Stimulated activated CD4-positive, alpha-beta T cell treated with anti-CD3 and anti-CD28 coated beads, Interleukin-12 subunit alpha, Interleukin-12 subunit beta, amount 100 ng/mL, for 48 hours (primary cell): ENCODE data around the gene TBX1.
A peak's percentile ranks its signal among the peaks of the same experiment; 100 is the strongest.
"Not testable (repeated sequence)": the region's sequence is repeated elsewhere in the genome, so short reads cannot be mapped to it uniquely, and the experiment has no call there.

Experiments
- DNase-seq, 3 donors: peaks; one replicate each; pipeline ENCODE4 v3.0.0-alpha.2; 2020; ENCODE audit warnings: low read depth in 2 of 3, low spot score in 1 of 3

The TBX1 gene

DNA sequence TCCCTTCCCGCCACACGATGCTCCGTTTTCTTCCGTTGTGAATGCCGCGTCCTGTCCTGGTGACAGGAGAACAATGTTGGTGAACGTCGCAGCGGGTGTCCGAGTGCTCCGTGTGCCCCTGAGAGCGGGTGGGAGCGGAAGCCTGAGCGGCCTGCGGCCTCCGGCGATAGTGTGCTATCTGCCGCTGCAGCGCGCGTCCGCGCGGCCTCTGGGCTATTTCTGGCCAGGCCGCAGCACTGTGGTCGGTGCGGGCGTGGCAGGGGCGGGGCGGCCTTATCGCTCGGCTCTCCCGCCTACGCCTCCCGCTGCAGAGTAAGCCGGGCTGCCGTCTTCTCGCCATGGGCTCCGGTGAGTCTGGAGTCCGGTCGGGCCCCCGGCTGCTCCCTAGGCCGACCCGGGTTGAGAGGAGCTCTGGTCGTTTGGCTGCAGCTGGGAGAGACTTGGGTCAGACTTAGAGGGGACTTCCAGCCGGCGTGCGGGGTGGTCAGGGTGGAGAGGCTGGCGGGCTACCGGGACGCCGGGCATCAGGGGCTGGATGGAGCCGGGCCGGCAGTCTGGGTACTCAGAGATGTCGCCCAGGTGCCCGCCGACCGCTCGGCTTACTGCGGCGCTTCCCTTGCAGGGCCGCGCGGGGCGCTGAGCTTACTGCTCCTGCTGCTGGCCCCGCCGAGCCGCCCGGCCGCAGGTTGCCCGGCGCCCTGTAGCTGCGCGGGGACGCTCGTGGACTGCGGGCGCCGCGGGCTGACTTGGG is 37.2 kb upstream of the TBX1 start, which contains the start of gene GP1BB:
Gene GP1BB, plus strand, starts transcription at position 308 of the 751 bp plus-strand sequence. Its CDS starts 31 bp downstream, at position 339.
- peak in 1 of 3 donors; percentile 13 for DNase-seq

DNA sequence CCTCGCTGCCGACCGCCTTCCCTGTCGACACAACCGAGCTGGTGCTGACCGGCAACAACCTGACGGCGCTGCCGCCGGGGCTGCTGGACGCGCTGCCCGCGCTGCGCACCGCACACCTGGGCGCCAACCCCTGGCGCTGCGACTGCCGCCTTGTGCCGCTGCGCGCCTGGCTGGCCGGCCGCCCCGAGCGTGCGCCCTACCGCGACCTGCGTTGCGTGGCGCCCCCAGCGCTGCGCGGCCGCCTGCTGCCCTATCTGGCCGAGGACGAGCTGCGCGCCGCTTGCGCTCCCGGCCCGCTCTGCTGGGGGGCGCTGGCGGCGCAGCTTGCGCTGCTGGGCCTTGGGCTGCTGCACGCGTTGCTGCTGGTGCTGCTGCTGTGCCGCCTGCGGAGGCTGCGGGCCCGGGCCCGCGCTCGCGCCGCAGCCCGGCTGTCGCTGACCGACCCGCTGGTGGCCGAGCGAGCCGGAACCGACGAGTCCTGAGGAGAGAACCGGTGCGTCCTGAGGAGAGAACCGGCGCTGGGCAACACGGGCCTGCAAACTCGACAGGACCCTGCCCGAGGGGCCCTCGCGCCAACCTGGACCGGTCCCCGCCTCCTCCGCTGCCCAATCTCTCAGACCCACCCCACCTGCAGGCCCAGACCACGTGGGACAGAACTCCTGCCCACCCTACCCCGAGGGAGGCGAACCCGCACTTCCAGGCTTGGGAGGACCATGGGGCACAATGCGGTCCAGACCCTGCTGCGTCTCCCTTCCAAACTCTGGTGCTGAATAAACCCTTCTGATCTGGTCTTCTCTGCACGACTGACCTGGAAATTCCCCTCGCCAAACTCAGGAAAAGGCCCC is 36.4 kb upstream of the TBX1 start:
- DNase-seq = peak in 2 of 3 donors; percentile 29 to 32

- no peak for DNase-seq
Measured at GRCh38 chr22:19724927-19725661, 35.5 kb upstream of the TBX1 start.

DNA sequence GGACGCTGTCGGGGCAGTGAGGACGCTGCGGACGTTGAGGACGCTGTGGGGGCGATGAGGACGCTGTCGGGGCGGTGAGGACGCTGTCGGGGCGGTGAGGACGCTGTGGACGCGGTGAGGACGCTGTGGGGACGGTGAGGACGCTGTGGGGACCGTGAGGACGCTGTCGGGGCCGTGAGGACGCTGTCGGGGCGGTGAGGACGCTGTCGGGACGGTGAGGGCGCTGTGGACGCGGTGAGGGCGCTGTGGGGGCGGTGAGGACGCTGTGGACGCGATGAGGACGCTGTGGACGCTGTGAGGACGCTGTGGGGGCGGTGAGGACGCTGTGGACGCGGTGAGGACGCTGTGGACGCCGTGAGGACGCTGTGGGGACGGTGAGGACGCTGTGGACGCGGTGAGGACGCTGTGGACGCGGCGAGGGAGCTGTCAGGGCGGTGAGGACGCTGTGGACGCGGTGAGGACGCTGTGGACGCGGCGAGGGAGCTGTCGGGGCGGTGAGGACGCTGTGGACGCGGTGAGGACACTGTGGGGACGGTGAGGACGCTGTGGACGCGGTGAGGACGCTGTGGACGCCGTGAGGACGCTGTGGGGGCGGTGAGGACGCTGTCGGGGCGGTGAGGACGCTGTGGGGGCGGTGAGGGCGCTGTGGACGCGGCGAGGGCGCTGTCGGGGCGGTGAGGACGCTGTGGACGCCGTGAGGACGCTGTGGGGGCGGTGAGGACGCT is 34.4 kb upstream of the TBX1 start:
- DNase-seq = not testable (repeated sequence)

DNA sequence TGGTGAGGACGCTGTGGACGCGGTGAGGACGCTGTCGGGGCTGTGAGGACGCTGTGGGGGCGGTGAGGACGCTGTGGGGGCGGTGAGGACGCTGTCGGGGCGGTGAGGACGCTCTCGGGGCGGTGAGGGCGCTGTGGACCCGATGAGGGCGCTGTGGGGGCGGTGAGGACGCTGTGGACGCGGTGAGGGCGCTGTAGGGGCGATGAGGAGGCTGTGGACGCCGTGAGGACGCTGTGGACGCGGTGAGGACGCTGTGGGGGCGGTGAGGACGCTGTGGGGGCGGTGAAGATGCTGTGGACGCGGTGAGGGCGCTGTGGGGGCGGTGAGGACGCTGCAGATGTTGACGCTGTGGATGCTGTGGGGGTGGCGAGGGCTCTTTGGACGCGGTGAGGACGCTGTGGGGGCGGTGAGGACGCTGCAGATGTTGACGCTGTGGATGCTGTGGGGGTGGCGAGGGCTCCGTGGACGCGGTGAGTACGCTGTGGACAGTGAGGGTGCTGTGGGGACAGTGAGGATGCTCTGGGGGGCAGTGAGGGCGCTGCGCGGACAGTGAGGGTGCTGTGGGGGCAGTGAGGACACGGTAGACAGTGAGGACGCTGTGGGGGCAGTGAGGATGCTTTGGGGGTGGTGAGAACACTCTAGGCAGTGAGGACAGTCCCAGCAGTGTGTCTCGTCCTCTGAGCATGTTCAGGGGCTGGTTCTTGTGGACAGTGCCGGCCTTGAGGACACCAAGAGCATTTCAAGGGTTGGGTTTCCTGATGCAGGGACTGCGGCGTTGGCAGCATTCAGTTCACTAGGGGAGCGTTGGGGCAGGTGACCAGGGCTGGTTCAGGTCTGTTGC is 33.0 kb upstream of the TBX1 start:
- DNase-seq = no peak

GRCh38 chr22:19728271-19728670 is 32.3 kb upstream of the TBX1 start:
- DNase-seq = no peak

- DNase-seq = no peak
Measured at GRCh38 chr22:19728836-19729235, 31.7 kb upstream of the TBX1 start.

DNA sequence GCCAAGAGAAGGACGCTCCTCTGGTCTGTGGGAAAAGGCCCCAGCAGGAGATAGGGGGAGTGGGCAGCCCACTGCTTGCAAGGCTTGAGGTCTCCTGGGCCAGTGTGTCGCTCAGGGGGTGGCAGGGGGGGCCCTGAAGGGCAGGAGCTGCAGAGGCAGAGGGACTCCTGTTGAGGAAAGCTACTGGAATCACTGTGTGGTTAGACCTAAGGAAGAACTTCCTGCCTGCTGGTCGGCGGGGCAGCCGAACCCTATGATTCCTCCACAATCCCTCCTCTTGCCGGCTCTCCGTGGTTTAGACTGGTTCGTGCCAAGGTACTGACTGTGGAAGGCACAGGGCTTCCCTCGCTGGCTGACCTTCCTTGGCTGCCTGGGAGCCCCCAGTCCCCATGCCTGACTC is 31.1 kb upstream of the TBX1 start:
- DNase-seq = no peak

DNA sequence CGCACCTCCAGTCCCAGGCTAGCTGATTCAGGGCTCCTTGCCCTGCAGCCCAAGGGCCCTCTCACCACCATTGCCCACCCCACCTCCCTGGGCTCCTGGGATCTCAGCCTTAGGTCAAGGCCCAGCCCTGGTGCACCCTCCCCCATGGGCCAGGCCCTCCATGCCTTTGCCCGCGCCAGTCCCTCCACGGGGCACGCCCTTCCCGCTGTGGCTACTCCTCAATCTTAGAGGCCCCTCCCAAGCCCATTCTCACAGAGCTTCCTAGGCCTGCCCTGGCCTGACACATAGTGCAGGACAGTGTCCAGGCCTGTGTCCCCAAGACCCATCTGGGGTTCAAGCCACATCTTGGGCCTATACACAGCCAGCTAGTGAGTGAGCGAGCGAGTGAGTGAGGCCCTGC is 30.4 kb upstream of the TBX1 start:
- DNase-seq = no peak

- DNase-seq = peak; percentile 64 to 82 (median 78)
Measured at GRCh38 chr22:19730655-19731360, 29.8 kb upstream of the TBX1 start.

- DNase-seq = no peak
Measured at GRCh38 chr22:19731361-19732135, 29.0 kb upstream of the TBX1 start.

DNA sequence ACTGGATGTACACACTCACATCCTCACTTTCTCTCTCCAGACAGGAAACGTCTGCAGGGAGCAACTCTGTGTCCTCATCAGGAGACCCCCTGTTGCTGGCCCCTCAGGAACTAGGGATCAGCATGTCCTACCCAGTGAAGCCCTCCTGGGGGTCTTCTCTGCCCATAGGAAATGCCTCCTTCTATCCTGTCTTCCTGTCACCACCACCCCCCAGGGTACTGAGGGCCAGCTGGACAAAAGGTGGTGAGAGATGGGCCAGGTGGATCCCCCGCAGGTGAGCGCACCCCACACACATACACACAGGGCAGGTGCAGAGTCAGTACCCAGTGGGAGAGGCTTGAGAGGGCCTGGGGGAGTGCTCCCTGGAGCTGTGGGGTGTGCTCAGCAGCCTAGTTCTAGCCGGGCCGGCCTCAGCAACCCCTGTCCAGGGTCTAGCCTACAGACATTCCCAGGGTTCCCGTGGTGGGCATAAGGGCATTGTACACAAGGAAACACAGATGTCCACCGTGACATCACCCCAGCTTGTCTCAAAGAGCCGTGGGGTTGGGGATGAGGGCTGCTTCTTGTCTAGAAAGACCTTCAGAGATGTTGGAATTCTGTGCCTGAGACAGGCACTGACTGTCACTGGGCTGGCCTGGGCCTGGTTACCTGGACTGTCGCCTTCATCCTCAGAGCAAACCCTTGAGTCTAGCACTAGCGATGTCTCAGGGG is 28.0 kb upstream of the TBX1 start:
- no peak for DNase-seq

GRCh38 chr22:19733755-19734154 is 26.8 kb upstream of the TBX1 start:
- no peak for DNase-seq

DNA sequence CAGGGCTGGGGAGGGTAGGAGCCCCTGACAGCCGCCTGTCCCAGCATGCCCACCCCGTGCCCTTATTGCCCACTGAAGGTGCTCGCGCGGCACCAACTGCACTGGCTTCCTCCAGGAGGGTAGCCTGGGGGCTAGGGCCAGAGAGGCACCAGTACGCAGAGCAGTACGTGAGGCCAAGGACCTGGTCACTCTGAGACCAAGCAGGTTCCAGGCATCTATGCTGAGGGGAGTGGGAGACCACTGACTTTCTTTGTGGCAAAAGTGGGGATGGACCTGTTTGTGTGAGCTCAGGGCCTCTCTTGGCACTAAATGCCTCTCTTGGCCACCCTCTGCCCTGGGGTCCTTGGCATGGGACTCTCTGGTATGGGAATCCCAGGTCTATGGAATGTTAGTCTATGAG is 26.4 kb upstream of the TBX1 start:
- no peak for DNase-seq

- DNase-seq = no peak
Measured at GRCh38 chr22:19734837-19735382, 25.7 kb upstream of the TBX1 start.

- DNase-seq = no peak
Measured at GRCh38 chr22:19735665-19736510, 24.7 kb upstream of the TBX1 start.
